NCI-H146 treated with DMSO at 0.1 percent for 48 hours (cell line): ENCODE data around the gene CCDC57.
A peak's percentile ranks its signal among the peaks of the same experiment; 100 is the strongest.

Experiments used
- DNase-seq: peaks from one replicate; lab custom pipeline; 2025; ENCODE audit not compliant: unreplicated experiment; lab: John Stamatoyannopoulos, UW

The CCDC57 gene

DNA sequence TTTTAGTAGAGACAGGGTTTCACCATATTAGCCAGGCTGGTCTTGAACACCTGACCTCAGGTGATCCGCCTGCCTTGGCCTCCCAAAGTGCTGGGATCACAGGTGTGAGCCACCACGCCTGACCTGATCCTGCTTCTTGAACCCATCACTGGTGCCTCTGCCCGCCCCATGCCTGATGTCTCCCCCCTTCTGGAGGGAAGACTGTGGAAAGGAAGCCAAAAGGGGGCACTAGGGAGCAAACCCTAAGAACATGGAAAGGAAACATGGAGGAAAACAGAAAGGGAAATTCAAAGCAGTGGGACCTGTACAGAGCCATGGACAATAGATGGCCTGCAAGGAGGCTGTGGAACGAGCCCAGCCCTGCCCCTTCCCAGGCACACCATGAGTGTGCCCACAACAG, 83.5 kb downstream of the CCDC57 start:
- no peak for DNase-seq

DNA sequence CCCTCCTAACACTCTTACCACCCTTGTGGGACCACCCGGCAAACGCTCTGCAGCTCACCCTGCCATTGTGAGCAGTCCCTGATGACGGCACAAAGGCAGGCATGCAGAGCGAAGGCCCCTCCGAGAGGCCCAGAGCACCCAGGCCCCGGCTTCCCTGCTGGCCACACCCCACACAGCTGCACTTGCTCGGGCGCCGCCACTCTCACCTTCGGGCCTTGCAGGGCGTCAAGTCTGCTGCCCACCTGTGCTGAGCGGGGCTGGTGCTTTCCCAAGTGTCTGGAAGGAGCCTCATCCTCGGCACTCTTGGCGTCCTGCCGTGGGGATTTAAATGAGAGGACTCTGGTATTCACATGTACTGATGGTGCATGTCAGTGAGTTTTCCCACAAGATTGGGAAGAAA, 84.4 kb downstream of the CCDC57 start:
- no peak for DNase-seq

DNA sequence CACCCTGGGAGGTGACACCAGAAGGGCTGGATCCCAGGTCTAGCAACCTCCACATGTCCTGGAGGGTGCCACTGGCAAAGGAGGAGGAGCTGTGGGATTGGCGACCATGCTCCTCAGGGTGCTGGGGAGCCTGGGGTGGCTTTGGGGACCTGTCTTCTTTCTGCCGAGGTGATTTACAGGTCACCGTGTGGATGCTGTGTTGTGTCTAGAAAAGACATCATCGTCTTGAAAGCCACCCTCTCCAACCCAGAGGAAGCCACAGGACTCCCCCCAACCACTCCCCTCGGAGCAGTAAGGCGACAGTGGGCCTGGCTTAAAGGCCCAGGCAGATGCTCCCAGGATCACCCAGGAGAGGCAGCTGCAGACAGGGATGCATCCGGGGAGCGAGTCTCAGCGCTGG, 84.9 kb downstream of the CCDC57 start:
- DNase-seq, result no peak

DNA sequence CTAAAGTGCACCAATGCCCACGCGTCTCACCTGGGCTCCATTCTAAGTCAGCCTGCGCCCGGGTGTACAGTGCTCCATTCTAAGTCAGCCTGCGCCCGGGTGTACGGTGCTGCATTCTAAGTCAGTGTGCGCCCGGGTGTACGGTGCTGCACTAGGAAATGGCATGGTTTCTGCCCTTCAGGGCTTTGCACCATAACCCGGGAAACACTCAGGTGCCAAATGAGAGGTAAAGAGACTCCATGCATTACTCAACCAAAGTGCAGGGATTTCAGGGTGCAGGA, 85.4 kb downstream of the CCDC57 start:
- no peak for DNase-seq

DNA sequence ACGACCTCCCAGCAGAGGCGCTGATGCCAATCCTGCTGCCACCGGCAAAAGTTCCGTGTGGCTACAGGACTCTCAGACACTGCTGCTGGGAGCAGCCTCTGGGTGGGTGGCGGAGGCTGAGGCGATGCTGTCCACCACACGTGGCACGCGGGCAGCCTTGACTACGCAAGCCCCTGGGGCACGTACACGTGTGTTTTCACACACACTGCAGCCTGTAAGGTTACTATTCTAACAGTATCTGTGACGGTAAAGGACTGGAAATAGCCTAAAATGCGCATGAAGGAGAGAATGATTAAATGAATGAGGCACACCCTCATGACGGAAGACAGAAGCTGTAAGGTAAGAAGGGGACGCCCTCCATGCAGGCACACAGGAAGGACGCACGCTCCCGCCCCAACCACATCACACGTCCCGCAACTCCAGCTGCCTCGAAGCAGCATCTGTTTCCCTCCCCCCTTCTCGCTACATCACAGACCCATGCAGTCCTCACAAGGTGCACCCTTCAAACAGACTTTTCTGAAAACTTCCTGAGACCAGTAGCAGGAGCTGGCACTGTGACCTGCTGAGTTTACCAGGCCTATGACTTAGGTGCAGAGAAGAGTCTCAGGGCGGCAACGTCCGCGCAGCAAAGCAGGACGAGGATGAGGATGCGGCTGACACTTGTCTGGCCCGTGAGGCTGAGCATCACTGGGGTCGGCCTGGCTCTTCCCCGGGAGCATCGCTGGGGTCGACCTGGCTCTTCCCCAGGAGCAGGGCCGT, 85.9 kb downstream of the CCDC57 start:
- DNase-seq, result no peak

DNA sequence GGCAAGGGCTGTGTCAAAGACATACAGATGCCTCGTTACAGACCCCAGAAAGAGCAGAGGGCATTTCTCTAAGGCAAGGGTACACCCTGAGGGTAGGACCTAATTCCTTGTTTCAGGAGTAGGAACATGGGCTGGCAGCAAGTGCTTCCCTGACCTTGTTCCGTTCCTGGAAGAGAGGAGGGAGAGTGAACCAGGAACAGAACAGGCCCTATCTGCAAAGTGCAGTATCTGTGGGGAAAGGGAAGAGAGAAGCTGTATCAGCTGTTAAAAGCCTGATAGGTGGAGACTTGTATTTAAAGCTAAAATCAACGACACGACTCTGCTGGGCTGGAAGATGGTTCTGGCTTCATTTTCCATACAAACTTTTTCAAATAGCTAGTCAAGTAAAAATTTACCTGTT, 88.5 kb downstream of the CCDC57 start:
- no peak for DNase-seq

DNA sequence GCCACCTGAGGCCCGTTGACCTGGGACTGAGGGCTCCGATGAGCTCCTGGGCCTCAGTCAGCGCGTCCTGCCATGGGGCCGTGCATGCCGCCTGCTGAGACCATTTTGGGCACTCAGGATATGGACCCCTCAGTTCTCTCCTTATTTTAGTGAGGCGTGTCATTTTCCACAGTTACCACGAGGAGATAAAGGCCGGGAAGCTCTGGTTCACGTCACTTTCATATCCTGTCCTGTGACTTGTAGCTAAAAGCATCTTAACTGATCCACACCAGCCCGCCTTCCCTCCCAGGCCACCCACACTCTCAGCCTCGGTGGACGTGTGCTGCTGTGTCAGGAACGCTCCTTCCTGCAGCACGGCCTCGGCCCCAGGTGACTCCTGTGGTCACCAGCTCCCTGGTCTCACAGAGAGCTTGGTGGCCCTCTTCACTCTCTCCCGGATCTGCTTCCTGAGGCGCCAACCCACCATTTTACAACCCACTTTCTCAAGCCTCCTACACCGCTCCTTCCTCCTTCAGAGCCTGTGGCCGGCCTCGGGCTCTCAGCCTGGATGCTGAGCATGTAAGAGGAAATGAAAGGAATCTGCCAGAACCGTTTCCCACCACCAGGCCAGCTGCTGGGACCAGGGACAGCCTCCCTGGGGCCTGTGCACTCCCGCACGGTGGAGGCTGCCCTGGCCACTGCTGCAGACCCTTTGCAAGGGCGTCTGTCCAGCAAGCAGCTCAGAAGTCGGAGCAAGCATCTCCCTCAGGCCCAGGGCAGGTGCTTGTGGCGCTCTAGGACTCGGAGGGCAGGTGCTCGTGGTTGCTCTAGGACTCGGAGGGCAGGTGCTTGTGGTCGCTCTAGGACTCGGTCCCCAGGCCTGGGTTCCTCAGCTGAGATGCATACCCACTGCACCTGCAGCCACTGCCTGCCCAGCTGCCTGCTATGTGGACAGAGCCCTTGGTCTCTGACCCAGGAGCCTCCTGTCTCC, 90.7 kb downstream of the CCDC57 start:
- peak; percentile 42 for DNase-seq

DNA sequence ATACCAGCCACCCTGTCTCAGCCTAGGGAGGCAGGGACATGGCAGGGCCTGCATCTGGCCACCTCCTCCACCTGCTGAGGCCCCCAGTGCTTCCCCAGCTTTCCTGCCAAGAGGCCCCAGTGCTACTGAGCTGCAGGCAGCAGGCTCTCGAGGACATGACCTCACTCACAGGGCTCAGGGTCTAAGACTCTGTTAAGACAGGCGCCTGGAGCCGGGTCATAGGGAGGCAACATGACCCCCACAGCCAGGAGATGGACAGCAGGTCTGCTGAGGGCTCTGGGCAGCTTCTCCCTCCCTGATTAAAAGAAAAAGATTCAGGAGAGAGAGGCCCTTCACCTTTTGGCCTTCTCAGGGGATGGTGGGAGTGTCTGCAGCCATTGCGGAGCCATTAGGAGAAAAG, 91.4 kb downstream of the CCDC57 start:
- DNase-seq, result no peak

DNA sequence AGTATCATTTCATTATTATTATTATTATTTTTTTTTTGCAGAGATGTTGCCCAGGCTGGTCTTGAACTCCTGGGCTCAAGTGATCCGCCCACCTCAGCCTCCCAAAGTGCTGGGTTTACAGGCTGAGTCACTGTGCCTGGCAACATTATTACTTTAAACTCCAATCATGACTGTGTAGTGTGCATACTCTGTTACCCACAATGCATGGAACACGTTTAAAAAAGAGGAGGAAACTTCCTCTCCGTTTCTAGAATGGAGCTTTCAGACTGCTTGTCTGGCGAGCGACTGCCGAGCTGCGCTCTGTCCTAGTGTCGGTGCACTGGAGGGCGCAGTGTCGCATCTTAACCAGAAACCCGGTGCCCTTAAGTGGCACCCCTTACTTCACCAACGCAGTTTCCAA, 92.5 kb downstream of the CCDC57 start:
- no peak for DNase-seq

DNA sequence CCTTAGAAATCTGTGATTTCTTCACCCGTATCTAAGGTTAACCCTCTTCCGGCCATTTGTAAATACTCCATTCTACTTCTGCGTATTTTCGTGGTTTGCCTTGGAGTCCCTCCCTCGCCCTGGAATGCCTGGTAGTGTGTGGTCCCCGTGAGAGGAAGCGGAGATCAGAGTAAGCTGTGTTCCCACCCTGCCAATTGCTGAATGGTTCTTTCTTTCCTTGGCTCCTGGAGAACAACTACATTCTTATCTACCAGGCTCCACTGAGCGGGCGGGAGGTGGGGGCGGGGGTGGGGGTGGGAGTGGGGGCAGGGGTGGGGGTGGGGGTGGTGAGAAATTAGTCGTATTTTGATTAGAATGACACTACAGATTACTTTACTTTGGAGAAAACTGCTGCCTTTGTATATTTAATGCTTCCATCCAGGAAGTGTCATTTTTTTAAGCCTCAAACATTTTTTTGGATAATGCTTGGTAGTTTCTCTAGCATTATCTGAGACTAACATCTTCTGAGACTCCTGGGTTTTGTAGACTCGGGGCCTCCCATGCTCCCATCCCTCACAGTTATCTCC, 93.7 kb downstream of the CCDC57 start:
- no peak for DNase-seq

DNA sequence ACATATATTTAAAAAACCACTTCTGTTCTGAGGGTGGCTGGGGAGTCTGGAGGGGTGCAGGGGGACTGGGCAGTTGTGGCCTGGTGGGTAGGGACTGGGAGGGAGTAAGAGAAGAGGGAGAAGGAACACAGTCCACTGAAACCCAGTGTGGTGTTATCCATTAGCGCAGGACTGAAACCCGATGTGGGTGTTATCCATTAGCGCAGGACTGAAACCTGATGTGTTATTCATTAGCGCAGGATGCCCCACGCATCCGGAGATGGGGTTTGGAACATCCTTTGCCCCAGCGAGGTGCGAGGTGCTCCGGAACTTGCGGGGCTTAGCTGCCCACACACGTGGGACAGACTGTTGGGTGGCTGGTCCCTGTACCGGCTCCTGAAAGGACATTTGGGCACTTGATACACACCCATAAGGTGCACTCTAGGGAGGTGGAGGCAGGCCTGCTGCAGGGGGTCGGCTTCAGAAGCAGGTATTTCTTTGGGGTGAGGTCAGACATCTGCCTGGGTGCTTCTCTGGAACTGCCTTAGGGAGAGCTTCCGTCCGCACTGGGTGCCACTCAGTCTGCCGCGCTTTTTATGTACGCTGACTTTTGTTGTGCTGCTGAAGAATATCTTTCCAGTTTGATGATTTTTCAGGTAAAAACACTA, 94.4 kb downstream of the CCDC57 start:
- DNase-seq, result no peak

DNA sequence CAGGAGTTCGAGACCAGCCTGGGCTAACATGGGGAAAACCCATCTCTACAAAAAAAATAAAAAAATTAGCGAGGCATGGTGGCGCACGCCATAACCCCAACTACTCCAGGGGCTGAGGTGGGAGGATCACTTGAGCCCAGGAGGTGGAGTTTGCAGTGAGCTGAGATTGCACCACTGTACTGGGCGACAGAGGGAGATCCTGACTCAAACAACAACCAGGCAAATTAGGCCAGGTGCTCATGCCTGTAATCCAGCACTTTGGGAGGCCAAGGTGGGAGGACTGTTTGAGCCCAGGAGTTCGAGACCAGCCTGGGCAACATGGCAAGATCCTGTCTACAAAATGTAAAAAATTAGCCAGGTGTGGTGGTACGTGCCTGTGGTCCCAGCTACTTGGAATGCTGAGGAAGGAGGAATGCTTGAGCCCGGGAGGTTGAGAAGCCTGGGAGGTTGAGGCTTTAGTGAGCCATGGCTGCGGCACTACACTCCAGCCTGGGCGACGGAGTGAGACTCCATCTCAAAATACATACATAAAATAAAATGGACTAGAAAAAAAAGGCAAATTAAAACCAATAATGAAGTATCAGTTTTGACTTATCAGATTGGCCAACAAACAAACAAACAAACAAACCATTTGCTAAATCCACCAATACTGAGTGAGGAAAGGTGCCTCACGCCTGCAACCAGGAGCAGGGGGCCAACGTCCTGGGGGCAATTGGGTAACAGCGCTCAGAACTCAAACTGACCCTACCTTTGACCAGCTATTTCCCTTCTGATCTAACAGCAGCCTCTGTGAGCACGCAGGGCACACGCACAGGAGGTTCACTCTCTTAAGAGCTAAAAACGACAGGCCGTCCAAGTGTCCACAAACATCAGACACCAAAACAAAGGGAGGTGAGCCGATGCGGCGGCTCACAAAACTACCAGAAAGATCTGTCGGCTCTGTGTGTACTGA, 95.2 kb downstream of the CCDC57 start:
- no peak for DNase-seq

DNA sequence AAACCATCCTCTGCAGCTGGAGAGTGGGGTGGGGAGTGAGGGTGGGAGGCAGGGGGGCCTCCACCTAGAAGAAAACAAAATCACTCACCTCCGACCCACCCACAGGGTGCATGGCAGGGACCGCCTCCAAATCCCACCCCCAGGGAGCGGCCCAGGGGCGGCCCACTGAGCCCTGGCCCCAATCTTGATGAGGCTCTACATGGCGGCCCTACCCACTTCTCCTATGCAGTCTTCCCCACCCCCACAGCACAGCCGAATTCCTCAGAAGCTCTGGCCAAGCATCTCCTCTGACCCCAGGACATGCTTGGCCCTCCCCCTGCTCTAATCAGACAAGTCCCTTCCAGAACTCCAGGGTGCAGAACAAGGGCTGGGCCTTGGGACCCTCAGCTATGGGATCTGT, 96.4 kb downstream of the CCDC57 start:
- DNase-seq, result no peak

DNA sequence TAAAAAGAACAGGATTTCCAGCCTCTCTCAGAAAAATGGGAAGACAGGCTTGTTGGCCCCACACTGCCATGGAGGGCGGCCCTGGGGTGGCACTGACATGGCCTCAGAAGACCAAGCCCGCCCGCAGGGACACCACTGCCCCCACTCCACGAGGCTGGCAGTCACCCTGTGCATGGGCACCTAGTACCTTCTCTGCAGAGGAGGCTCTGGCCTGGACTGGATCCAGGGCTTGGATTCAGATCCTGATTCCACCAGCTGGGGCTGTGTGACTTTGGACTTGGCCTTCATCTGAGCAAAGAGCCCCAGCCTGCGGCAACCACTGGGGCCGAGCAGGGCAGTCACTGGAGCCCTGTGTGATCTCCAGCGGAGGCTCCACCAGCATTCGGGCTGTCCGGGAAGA, 97.8 kb downstream of the CCDC57 start:
- DNase-seq, result no peak

DNA sequence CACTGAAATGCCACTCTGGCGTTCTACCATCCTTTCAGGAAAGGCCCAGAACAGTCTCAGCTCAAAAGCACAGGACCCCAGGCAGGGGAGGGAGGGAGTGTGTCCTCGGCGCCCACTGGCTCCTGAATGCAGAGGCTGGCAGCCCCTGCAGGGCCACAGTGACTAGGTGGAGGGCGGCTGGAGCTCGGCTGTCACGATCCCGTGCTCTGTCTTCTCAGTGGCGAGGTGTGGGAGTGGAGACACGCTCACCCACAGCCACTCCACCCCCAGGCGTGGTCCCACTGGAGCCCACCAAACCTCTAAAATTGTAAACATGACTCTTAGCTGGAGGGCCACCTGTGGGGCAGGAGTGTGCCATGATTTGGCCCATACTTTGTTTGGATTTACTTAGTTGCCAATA, 98.2 kb downstream of the CCDC57 start:
- no peak for DNase-seq

DNA sequence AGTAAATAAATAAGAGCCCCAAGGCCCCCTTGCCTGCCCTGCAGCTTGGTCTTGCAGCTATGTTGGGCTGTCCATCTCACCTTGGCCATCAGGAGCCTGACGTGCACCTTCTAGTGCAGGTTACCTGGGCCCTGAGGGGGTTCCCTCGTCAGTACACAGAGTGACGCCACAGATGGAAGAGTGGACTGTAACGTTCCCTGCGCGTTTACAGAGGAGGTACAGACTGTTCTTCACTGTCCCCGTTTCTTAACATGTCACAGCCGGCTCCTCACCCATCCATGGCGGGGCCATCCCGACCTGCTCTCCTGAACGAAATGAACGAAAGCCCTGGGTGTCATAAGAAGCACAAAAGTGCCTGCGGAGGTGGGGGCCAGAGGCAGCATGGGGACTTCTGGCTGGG, 98.7 kb downstream of the CCDC57 start:
- DNase-seq, result no peak

DNA sequence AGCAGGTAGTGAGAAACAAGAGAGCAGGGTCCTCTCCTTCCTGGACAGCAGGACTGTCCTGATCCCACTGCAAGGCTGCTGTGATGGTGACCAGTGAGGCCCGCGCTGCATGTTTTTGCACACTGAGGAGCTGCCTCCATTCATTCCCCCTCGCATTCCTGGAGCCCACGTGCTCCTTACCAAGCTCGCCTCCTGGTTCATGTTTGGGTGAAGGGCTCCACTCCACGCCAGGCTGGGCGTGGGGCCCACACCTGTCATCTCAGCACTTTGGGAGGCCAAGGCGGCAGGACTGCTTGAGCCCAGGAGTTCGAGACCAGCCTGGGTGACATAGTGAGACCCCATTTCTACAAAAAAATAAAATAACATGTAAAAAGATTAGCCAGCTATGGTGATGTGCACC, 99.2 kb downstream of the CCDC57 start:
- no peak for DNase-seq

DNA sequence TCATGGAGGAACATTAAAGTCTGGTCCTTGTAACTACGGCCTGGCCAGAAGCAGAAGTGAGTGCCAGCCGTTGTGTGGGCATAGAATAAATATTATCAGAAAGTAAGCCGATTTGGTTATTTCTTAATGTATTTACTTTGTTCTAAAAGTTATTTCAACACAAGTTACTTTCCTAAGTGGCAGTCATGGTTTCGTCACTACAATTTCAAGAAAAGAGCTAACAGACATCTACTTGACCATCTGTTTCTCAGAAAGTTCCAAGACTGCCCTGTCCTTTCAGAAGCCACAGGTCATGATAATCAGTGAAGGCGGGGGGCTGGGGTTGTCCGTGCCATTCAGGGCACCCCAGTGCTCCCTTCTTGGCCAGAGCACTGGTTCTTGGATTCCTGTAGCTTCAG, 99.7 kb downstream of the CCDC57 start:
- DNase-seq, result no peak

DNA sequence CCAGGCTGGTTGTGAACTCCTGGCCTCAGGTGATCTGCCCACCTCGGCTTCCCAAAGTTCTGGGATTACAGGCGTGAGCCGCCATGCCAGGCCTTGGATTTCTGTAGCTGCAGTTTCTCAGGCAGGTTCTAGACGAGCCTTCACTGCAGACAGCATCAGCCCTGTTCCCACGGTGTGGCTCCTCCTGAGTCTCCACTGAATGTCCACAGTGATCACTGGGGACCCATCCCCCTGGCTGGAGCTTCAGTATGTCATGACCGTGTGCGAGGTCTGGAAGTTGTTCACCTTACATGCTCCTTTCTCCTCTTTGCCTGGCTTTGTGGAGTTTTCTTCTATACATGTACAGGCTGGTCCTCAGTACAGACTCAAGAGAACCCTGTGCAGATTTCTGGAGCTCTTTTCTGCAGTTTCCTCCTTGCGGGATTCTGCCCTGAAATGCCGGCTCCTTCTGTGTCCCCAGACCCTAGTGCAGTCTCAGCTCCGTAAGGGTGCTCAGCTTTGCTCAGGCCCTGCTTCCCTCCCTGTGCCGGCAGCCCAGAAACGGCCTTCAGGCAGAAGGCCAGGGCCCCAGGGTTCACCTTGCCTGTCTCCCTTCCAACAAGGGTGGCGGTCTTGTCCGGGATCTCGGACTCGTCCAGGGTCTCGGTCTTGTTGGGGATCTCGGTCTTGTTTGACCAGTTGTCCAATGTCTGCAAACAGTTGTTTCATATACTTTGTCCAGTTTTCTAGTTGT, 100.3 kb downstream of the CCDC57 start:
- DNase-seq, result no peak

DNA sequence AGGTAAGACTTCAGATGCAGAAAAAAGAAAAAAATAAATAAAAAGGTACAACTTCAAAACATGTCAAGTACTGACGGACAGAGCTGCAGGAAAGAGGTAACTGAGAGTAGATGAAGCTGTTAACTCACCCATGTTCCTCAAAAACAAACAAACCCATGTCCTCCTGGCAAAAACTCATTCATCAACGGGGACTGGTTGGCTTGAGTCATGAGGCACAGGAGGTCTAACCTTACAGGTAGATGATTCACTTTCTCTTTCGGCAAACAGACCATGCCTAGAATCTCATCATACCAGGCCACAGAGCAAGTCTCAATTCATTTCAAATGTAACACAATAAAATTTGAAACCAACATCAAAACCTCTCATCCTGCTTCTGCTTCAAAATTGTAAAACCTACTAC, 102.3 kb downstream of the CCDC57 start:
- DNase-seq, result no peak
